Myocyte (in vitro differentiated cells): ENCODE measurements around the gene DENND1C. TPM values are rescaled to one million over a fixed set of nuclear protein-coding genes. Genes with fewer than 3 reads are reported as not detected.

Source experiments
- DNase-seq: peaks from one replicate; pipeline ENCODE4 v3.0.0-alpha.2; 2012; ENCODE audit warnings: low read depth
- total RNA-seq: library from RNA; depleted of rRNA; stranded (reverse); fragments of >200 nt; gene quantifications from 2 replicates; pipeline ENCODE4 v1.2.3, GENCODE V29; 2014

The DENND1C gene
- total RNA-seq, 1 donor from 2014 or later = not detected

- no peak for DNase-seq
Observed at GRCh38 chr19:6425732-6426620, 55.6 kb downstream of the DENND1C start.

- peak; percentile 100 for DNase-seq
Observed at GRCh38 chr19:6424939-6425731, 56.5 kb downstream of the DENND1C start.

- DNase-seq = no peak
Observed at GRCh38 chr19:6424195-6424938, 57.2 kb downstream of the DENND1C start, which contains the start of gene KHSRP. Gene KHSRP (minus strand): TSS chr19:6424811. CDS start chr19:6424701, 110 bp downstream.

- DNase-seq = peak; percentile 47
Observed at GRCh38 chr19:6423499-6424194, 57.9 kb downstream of the DENND1C start.

- DNase-seq = no peak
Observed at GRCh38 chr19:6421075-6422014, 60.2 kb downstream of the DENND1C start.

GRCh38 chr19:6418562-6418932 is 63.0 kb downstream of the DENND1C start:
- DNase-seq = no peak

- peak; percentile 18 for DNase-seq
Observed at GRCh38 chr19:6417713-6418561, 63.6 kb downstream of the DENND1C start.

Other genes with a start within 250 kb of the DENND1C start
- 16.9 and 21.3 TPM in 2 replicates for gene MLLT1, start 201.8 kb downstream of the DENND1C start, total RNA-seq
- not detected in 2 replicates for gene ACER1, start 148.2 kb downstream of the DENND1C start, total RNA-seq
- gene CLPP, start 120.3 kb downstream of the DENND1C start, total RNA-seq = 81.6 and 101 TPM in 2 replicates
- 59.2 and 75.3 TPM in 2 replicates for gene ALKBH7, start 109.0 kb downstream of the DENND1C start, total RNA-seq
- 0.91 and 2.9 TPM in 2 replicates for gene PSPN, start 105.9 kb downstream of the DENND1C start, total RNA-seq
- 49.7 and 52.8 TPM in 2 replicates for gene GTF2F1, start 88.6 kb downstream of the DENND1C start, total RNA-seq
- 75.7 and 87.6 TPM in 2 replicates for gene KHSRP, start 57.0 kb downstream of the DENND1C start, total RNA-seq
- not detected in 2 replicates for gene SLC25A41, start 48.0 kb downstream of the DENND1C start, total RNA-seq
- 29.9 and 33.9 TPM in 2 replicates for gene SLC25A23, start 22.0 kb downstream of the DENND1C start, total RNA-seq
- not detected in 2 replicates for gene CRB3, start 17.5 kb downstream of the DENND1C start, total RNA-seq
- gene TUBB4A, start 20.5 kb upstream of the DENND1C start, total RNA-seq = not detected in 2 replicates
- gene TNFSF9, start 49.2 kb upstream of the DENND1C start, total RNA-seq = 1.7 and 7.2 TPM in 2 replicates
- gene CD70, start 109.4 kb upstream of the DENND1C start, total RNA-seq = 0.64 and 0.78 TPM in 2 replicates
- gene TNFSF14, start 188.4 kb upstream of the DENND1C start, total RNA-seq = not detected in 2 replicates
- gene C3, start 238.9 kb upstream of the DENND1C start, total RNA-seq = 2.1 and 7.2 TPM in 2 replicates